Measurements from ENCODE around the gene ZNF345. TPM values are rescaled to one million over a fixed set of nuclear protein-coding genes. Genes with fewer than 3 reads are reported as not detected.

ZNF345 gene
- total RNA-seq, result 1.4 and 4.0 TPM in 2 replicates

DNA sequence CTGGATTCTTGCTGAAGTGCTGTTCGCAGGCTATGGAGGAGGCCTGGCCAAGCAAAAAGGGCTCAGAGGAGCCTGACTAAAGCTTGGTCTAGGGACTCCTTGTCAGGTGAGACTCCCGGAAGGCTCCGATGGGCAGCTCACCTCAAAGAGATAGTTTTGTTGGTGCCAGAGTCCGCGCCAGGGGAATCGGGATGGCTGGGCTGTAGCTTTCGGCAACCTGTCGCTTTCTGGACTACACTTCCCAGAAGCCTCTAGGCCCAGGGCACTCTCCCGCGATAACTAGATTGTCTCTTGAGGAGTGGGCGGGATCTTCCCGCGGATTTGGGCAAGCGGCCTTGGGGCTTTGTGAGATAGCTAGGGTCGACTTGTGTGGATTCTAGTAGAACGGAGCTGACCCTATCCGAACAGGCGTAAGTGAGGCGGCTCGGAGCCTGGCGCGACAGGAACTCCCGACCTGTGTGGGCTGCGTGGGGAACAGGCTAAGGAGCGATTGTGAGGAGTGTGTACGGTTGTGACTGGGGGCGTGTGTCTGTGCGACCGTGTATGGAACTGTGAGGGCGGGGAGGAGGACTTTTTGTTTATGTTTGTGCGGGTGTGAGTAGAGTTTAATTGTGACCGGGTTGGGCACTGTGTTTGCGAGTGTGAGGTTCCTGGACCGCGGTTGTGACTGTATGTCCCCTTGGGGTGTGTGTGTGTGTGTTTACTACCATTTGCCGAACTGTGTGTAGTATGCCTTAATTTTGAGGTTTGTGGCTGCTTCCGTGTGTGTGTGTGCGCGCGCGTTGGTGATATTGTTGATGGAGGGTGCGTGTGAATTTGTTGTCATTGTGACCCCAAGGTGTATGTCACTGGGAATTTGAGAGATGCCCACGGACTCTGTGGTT lies at the start of gene ZNF345:
Gene ZNF345 (plus strand): TSS at position 318 of the 884 bp plus-strand sequence. CDS start 25,955 bp downstream, outside the sequence.

DNA sequence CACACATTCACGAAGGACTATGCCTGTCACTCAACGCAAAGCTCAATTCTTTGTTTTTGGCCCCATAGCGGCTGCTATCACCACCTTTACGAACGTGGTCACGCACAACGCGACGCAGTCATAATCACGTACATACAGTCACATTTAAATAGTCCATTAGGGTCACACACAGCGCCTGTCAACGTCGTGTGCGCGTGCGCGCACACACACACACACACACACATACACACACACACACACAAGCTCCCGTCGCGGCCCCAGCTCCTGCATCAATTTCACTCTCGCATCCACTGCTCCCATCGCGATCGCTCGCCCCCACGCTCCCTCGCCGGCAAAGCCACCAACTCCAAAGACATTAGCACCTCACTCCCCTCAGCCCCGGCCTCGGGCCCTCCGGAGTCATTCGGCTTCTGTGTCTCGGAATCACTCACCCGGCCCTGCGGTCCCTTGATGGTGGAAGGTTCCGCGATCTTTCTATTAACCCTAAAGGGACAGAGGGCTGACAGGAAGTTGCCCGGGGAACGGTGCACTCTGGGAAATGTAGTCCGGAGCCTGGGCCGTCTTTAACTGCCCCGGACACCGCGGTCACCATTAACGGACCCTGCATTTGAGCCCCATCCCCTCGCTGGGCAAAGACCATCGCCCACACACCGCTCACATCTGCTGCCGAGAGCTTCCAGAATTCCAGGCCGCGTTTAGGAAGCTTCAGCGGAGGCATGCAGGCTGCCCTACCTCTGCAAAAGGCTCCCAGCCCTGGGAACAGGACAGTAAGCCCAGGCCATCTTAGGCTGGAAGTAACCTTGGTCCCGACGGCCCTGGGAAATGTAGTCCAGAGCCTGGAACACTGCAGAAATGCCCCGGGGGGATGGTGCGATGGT lies 12.5 kb upstream of the ZNF345 start, which contains the start of gene ZNF790:
Gene ZNF790 (minus strand): TSS at position 482 of the 878 bp plus-strand sequence. CDS start 12,768 bp downstream, outside the sequence.

DNA sequence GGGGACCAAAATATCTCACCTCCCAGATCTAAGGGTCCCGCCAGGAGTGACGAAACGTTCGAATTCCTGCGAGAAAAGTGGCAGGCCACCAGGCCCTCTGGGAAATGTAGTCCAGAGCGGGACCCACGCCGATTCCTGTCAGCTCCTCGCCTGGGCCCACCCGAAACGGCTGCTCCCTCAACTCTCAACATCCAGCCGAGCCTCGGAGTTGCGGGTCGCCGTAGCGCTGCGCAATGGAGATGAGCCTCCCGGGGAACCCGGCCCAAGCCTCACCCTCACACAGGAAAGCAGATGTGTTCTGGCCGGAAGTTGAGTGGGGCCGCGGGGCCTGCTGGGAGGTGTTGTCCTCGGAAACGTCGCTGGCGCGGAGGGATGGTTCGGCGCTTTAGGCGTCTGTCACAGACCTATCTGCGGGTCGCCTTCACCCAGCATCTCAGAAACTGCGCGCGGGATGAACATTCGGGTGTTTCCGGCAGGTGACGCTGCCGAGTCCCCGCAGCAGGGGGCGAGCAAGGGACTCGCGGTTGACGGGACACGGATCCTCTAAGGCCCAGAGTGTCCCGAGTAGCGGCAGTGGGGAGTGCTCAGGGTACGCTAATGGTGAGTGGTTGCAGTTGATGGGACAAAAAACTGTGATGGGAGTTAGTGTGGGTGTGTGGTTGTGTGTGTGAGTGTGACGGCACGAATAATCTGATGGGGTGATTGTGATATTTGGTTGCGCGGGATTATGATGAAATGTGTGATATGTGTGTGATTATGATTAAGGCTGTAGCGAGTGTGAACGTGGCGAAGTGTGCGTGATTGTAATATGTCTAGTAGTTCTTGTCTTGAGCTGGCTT lies 65.5 kb downstream of the ZNF345 start, which contains the start of the genes ZNF568 and ZNF829:
Gene ZNF568 (plus strand): TSS at position 341 of the 839 bp plus-strand sequence. CDS start 6,439 bp downstream, outside the sequence.
Gene ZNF829 (minus strand): TSS at position 300 of the 839 bp plus-strand sequence. CDS start 1,124 bp downstream, outside the sequence.

Other genes starting within 250 kb of the ZNF345 start
- 4.1 and 5.8 TPM in 2 replicates for gene ZNF382, start 245.6 kb upstream of the ZNF345 start, total RNA-seq
- 11.6 and 13.7 TPM in 2 replicates for gene ZNF461, start 184.0 kb upstream of the ZNF345 start, total RNA-seq
- gene ZNF567, start 163.3 kb upstream of the ZNF345 start, total RNA-seq, result 8.9 and 11.5 TPM in 2 replicates
- gene ZNF850, start 78.1 kb upstream of the ZNF345 start, total RNA-seq, result 1.4 and 2.2 TPM in 2 replicates
- 6.8 and 8.3 TPM in 2 replicates for gene ZNF790, start 12.5 kb upstream of the ZNF345 start, total RNA-seq
- gene ZNF829, start 65.4 kb downstream of the ZNF345 start, total RNA-seq, result 3.8 and 4.1 TPM in 2 replicates
- gene ZNF568, start 65.5 kb downstream of the ZNF345 start, total RNA-seq, result 14.4 and 15.5 TPM in 2 replicates
- 7.9 and 14.7 TPM in 2 replicates for gene ZNF420, start 227.6 kb downstream of the ZNF345 start, total RNA-seq